Germinal center (tissue), 1 donor: Measurements from ENCODE around the gene EDC3.
"Not testable (repeated sequence)": the region's sequence is repeated elsewhere in the genome, so short reads cannot be mapped to it uniquely, and the experiment has no call there.

Experiments
- DNase-seq: peaks from one replicate; pipeline ENCODE4 v3.0.0; 2012; ENCODE audit warnings: mixed read lengths, low spot score

Gene EDC3

GRCh38 chr15:74695597-74696397 lies at the start of gene EDC3:
TSS of gene EDC3 (minus strand) at chr15:74696024. CDS start at chr15:74675124, 20,900 bp downstream.
- peak; percentile 90 for DNase-seq

GRCh38 chr15:74742422-74742821 lies 46.6 kb upstream of the EDC3 start:
- DNase-seq = no peak

- DNase-seq = not testable (repeated sequence)
Measured at GRCh38 chr15:74738239-74738638, 42.4 kb upstream of the EDC3 start.

- DNase-seq = no peak
Measured at GRCh38 chr15:74735305-74735704, 39.5 kb upstream of the EDC3 start.

- no peak for DNase-seq
Measured at GRCh38 chr15:74733269-74733668, 37.4 kb upstream of the EDC3 start.

- DNase-seq = no peak
Measured at GRCh38 chr15:74732846-74733245, 37.0 kb upstream of the EDC3 start.

GRCh38 chr15:74730619-74731316 lies 34.9 kb upstream of the EDC3 start:
- no peak for DNase-seq

GRCh38 chr15:74729372-74729771 lies 33.5 kb upstream of the EDC3 start:
- not testable (repeated sequence) for DNase-seq

- DNase-seq = not testable (repeated sequence)
Measured at GRCh38 chr15:74728699-74729098, 32.9 kb upstream of the EDC3 start.

GRCh38 chr15:74727727-74728126 lies 31.9 kb upstream of the EDC3 start:
- no peak for DNase-seq

GRCh38 chr15:74726774-74727164 lies 30.9 kb upstream of the EDC3 start:
- no peak for DNase-seq

- peak; percentile 23 for DNase-seq
Measured at GRCh38 chr15:74725845-74726773, 30.3 kb upstream of the EDC3 start.

- DNase-seq = no peak
Measured at GRCh38 chr15:74725225-74725774, 29.5 kb upstream of the EDC3 start, which contains the start of gene CYP1A1. TSS of gene CYP1A1 (minus strand) at chr15:74725528. CDS start at chr15:74723097, 2,431 bp downstream.

GRCh38 chr15:74724570-74725224 lies 28.9 kb upstream of the EDC3 start:
- DNase-seq = no peak

GRCh38 chr15:74723754-74724334 lies 28.0 kb upstream of the EDC3 start:
- peak; percentile 53 for DNase-seq

- no peak for DNase-seq
Measured at GRCh38 chr15:74723187-74723586, 27.4 kb upstream of the EDC3 start.

- DNase-seq = no peak
Measured at GRCh38 chr15:74722591-74722990, 26.8 kb upstream of the EDC3 start.

GRCh38 chr15:74716651-74717050 lies 20.8 kb upstream of the EDC3 start:
- DNase-seq = no peak

GRCh38 chr15:74712311-74712710 lies 16.5 kb upstream of the EDC3 start:
- no peak for DNase-seq

- no peak for DNase-seq
Measured at GRCh38 chr15:74710319-74711094, 14.7 kb upstream of the EDC3 start.
